ENCODE measurements around the gene NEO1.

The NEO1 gene

DNA sequence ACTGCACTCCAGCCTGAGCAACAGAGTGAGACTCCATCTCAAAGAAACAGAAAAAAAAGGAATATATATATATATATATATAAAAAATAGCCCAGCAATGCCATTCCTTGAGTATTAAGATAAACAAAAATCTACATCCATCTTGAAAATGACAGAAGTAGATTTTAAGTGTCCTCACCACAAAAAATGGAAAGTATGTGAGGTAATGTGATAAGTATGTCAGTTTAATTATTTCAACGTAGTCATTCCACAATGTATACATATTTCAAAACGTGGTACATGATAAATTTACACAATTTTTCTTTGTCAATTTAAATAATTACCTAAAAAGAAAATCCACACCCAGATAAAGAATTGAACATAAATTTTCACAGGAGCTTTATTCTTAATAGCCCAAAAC lies 261.6 kb downstream of the NEO1 start:
- DNase-seq (ENCODE audit: low spot score), result no peak

DNA sequence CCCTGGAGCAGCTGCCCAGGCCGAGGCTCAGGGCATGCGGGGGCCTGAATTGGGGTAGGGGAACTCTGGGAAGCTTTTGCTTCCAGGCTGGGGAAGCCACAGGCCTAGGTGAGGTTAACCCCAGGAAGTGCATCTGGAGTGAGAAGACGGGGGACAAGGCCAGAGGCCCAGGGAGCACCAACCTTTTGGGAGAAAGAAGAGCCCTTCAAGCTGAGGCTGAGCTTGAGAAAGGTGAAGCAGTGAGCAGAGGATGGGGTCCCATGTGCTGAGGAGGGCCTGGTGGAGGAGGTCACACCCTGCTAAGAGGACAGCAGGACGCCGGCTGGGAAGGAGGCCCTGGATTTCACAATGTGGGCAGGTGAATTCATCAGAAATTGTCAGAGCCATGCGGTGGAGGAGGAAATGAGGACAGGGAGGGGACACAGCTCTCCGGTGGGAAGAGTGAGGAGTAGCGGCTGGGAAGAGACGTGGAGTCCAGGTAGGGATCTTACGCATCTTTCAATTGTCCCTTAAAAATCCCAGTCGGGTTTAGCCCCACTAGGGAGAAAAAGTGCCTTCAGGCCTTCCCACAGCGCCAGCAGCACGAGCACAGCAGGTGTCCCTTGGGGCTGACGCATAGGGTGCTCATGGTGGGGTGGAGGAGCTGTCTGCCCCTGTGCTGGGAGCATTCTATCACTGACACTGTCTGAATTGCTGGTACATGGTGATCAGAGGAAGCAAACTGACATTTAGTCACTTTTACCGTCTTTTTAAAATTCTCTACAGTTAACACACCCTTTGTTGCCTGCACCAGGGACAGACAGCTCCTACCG lies 265.6 kb downstream of the NEO1 start:
- DNase-seq (ENCODE audit: low spot score), result no peak

DNA sequence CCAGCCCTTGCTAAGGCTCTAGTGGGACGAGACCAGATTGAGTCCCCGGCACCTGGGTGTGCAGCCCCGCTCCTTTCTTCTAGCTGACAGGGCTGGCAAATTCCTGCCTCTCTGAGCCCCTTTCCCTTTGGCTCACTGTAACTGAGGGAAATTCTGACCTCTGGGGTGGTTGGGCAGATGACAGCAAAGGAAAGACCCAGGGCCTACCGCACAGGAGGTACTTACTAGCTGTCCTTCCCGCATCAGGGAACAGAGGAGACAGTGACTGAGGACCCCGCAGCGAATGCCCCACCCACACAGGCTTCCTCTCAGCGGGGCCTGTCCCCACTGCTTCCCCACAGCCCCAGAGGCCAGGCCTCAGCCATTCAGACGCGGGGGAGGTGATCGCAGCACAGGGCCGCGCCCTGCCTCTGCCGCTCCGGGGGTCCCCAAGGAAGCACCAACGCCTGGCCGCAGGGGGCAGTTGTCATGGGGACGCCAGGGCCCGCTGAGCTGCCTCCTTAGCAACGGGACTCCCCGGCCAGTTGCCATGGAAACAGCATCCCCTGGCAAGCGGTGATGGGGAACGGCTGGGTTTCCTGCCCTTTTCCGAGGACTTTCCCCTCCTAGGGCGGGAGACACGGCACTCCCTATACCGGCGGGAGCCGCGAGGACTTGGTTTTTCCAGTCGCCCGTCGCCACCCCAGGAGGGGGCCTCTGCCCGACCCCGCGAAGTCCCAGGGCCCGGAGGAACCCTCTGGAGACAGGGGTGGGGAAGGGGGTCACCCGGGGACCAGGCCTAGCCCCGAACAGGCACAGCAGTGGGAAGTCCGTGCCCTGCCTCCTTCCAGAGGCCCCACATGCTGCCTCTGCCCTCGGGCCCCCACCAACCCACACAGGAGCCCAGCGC lies 266.4 kb downstream of the NEO1 start:
- no peak for DNase-seq (ENCODE audit: low spot score)

DNA sequence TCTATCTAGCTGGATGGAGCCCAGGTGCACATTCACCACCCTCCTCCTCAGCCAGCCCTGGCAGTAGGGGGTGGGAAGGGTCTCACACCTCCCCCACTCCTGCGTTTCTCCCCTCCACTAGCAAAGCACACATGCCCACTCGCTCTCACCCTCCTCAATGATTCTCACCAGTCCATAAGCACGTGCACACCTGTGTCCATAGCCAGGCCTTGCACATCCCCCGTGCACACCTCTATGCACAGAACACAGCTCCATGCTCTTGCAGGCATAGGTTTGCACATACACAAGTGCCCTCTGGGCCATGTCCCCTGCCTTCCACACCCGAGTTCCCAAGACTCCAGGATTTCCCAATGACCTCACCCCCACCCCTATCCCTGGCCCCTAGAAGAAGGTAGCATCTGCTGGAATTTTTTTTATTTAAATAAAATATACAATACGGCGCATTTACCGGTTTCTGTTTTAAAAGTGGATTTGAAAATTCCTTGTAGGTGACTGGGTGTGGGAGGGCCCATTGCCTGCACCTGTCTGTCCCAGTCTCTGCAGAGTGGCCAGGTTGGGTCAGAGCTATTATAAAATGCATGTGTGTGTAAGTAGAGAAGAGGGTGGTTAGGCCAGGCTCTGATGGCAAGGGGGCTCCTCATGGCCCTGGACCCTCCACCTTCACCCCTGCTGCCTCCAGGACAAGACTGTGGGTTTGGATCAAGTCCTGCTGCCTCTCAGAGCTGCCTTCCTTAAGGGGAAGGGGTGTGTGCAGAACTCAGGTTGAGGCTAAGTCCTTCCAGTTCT lies 267.4 kb downstream of the NEO1 start:
- no peak for DNase-seq (ENCODE audit: low spot score)

DNA sequence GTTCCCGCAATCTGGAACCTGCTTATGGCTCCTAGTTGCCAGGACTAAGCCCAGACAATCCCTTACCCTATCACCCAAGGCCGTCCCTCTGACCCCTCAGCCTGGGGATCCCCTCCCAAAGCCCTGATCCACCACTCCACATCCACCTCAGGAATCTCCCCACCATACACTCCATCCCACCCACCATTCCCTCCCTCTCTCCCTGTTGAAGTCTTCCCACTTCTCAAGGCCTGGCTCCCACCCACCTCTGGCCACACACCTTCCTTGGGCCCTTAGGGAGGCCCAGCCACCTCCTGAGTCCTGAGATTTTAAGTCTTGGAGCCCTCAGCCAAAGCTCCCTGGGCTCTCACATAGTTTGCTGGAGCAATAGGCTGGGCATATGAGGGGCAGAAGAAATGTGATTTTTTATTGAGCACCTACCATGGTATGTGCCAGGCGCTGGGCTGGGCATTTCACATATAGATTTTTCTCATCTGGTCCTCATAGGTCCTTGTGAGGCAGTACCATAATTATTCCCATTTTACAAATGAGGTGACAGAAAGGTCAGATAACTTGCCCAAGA lies 268.4 kb downstream of the NEO1 start:
- DNase-seq (ENCODE audit: low spot score), result no peak

DNA sequence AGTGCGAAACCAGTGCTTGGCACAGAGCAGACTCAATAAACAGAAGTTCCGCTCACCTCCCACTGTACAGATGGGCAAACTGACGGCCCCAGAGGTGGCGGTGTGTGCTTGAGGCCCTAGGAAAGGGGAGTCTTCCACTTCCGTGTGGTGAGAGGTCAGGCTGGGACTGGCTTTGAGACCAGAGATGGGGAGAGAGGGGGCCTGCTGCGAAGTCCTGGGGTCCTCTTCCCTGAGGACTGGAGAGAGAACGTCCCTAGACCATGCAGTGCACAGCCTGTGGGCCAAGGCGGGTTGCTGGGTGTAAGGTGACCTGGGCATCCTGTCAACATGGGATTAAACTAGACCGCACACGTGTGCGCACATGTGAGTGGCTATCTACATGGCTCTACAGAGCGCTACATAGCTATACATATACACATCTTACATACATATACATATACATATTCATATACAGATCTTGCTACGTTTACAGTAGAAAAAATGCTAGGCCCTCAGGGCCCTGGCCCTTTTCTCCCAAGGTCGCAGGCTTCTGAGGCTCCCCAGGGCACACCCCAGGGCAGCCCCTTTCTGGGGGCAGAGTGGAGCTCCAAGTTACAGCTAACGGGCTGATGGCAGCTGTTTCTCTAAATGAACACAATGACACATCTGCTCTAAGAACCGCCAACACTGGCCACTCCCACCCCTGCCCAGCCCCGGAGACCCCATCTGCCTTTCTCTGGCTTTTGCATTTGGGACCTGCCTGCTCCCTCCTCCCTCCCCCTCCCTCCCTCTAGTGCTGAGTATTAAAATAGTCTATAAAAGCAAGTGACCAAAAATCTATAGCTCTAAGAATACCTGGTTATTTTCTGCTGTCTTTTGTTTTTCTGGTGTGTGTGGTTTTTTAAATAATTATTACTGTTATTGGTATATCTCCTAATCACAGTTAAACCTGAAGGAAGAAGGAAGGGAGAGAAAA lies 269.5 kb downstream of the NEO1 start:
- DNase-seq (ENCODE audit: low spot score), result no peak

DNA sequence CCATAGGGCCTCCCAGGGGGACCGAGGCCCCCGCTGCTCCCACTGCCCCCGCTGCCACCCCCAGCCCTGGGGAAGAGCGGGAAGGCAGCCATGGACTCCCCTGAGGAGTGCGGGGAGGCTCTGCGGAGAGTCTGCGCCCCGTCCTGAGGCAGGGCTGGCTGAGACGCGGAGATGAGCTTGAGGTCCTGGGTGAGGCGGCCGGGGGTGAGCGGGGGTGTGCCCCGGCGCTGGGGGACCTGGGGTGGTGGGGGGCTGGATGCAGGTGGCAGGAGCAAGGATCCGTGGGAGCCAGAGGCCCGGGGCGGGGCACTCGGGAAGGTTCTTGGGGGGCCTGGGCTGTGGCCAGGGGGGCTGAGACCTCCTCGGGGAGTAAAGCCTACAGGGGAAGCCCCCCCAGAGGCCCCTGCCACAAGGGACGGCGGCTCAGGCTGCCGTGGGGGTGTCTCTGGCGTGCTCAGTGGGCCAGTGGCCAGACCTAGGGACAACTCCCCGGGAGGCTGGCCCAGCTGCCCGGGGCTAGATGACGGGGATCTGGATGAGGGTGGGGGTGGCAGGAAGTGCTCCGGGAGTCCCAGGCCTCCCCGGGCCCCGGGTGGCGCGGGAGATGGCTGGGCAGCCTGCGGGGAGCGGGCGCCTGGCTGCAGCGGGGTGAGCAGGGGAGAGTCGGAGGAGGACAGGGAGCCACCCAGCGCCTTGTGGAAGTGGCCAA lies 270.6 kb downstream of the NEO1 start:
- DNase-seq (ENCODE audit: low spot score), result no peak

DNA sequence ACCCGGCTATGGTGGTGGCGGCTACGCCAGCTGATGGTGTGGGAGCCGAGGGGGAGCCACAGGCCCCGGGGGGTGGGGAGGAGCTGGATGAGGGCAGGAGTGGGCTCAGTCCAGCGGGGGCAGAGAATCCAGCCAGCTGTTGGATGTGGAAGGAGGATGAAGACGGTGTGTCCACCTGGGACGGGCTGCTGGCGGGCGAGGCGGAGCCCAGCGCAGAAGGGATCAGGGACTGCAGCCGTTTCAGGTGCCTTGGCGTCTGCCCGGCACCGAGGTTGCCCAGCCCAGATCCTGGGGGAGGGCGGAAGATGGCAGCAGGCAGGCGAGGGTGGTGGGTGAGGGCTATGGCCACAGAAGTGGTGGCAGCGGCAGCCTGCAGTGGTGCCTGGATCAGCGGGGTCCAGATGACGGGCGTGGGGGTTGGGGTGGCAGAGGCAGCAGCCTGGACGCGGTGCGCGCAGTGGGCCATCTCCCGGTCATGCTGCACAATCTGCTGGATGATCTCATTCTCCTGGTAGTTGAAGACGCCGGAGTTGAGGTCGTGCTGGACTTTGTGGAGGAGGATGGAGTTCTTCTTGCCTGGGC lies 271.2 kb downstream of the NEO1 start:
- DNase-seq (ENCODE audit: low spot score), result no peak

DNA sequence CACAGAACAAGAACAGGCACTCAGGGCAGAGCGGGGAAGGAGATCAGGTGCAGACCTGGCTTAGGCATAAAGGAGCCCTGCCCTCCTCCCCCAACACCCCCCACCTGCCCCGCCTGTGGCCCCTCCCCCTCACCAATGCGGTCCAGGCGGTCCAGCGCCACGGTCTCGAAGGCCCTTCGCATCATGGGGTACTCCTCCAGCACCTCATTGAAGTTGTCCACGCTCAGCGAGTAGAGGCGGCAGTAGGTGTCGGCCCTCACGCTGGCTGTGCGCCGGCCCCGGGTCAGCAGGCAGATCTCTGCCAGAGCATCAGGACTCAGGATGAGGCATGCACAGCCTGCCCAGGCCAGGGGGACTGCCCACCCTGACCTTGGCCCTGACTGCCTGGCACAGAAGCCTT lies 271.7 kb downstream of the NEO1 start:
- DNase-seq (ENCODE audit: low spot score), result no peak

DNA sequence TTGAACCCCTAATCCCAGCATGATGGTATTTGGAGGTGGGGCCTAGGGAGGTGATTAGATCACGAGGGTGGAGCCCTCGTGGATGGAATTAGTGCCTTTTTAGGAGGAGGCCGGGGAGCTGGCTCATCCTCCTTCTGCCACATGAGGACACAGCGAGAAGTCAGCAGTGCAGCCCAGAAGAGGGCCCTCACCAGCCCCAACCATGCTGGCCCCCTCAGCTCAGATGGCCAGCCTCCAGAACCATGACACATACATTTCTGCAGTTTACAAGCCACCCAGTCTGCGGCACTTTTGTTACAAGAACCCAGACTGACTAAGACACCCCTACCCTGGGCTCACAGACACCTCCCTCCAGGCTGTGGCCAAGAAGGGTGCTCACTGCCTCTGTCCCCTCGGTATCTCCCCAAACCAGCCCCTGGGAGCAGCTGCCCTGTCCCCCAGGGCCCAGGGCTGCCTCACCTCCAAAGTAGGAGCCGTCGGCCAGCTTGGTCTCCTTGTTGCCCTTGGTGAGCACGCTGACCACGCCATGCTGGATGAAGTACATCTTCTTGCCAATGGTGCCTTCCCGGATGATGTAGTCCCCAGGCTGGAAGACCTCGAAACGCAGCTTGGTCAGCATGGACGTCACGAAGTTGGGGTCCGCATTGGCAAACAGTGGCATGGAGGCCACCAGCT lies 272.4 kb downstream of the NEO1 start:
- no peak for DNase-seq (ENCODE audit: low spot score)

DNA sequence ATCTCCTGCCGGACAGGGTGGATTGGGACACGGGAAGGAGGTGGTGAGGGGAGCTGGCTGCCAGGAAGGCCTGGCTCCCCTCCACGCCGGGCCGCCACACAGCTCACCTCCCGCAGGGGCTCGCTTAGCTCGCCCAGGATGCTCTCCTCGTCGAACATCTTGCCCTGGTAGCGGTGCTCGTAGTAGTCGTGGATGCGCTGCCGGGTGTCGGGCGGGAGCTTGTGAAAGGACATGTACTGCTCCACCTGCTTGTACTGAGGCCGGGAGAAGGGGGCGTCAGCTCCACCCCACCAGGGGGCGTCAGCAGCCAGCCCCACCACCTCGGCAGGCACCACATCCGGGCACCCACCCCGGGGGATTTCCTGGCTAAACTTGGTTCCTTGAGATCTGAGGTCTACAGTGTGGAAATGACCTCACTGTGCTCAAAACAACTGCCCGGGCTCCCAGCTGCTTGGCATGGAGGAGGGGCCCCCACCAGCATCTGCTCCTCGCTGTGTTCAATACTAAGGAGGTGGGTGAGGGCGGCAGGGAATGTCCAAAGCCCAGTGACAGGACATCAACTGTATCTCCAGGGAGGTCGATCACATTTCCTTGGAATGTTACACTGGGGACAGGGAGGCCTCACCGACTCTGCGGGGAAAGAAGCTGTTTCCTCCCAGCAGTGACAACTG lies 273.1 kb downstream of the NEO1 start:
- DNase-seq (ENCODE audit: low spot score), result no peak

DNA sequence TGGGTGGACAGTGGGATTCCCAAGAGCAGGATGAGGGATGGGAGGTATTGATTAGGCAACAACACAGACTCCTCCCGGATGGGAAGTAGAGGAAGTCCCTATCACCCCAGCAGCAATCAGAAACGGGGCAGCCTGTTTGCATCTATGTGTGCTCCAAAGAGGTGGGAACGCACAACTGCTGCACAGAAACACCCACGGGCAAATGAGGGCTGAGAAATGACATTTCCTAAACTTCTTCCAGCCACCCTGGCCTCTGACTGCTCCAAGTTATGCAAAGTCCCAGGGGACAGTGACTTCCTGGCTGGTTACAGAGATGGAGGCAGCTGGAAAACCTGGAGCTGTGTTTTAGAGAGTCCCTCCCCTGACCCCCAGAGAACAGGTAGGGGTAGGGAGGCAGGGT lies 273.9 kb downstream of the NEO1 start:
- no peak for DNase-seq (ENCODE audit: low spot score)

DNA sequence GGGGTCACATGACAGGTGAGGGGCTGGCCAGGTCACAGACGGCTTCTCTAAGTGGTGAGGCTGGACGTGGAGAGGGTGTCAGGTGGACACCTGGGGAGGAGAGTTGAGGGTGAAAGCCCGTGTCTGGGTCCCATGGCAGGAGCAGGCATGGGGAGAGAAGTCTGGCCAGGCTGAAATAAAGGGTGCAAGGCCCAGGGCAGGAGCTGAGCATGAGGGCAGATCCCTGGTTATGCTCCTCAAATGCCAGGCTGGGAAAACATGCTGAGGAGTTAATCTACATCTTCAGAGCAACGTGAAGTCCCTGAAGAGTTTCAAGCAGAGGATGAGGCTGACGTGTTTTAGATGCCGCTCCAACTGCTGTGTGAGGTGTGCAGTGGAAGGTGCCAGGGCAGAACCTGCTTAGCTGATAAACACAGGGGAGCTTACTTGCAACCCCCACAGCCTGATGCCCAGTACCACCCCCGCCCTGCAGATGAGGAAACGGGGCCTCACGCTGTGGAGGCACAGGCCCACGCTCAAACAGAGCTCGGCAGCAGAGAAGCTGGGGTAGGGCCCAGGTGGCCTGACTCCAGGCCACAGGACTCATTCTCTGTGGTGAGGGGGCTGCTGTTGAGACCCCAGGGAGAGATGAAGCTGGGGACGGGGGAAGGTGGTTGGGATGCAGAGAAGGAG lies 276.0 kb downstream of the NEO1 start:
- DNase-seq (ENCODE audit: low spot score), result no peak

DNA sequence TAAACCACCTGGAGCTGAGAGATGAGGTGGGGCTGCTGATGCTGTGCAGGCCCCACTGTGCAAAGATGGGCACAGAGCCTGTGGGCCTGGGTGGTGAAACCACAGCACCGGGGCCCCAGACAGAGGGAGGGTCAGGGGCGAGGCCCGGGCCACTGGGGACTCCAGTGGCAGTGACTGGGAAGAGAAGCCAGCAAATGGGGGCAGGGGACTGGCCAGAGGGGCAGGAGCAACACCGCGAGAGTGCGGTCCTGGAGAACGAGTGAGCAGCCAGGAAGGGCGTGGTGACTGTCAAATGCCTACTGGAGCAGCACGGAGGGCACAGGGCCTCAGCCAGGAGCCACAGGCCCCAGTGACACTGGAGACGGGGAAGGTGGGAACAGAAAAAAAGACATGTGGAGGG lies 276.7 kb downstream of the NEO1 start:
- no peak for DNase-seq (ENCODE audit: low spot score)

DNA sequence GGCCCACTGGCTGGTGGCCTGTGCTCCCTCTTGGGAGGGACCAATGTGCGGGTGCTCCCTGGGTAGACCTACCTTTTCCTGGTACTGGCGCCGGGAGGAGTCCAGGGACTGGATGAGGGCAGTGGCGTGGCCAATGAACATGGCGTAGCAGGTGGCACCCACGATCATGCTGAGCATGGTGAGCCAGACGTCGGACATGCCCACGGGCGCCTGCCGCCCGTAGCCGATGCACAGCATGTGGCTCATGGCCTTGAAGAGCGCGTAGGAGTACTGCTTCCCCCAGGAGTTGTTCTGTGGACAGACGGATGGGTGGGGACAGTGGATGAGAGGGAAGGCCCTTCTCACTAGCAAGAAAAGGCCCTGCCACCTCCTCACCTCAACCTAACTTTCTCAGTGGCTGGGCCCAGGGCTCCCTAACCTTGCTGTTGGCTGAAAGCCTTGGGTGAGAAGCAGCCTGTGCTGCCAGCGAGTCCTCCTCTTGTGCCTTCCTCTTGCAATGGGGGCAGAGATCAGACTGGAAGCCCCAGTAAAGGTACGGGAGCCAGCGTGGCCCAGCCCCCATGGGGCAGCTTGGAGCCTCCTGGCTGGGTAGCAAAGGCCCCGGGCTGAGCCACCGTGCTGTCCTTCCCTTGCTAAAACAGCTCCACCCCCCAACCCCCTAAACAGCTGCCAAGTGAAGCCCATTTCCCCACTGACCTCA lies 277.4 kb downstream of the NEO1 start:
- DNase-seq (ENCODE audit: low spot score), result no peak

DNA sequence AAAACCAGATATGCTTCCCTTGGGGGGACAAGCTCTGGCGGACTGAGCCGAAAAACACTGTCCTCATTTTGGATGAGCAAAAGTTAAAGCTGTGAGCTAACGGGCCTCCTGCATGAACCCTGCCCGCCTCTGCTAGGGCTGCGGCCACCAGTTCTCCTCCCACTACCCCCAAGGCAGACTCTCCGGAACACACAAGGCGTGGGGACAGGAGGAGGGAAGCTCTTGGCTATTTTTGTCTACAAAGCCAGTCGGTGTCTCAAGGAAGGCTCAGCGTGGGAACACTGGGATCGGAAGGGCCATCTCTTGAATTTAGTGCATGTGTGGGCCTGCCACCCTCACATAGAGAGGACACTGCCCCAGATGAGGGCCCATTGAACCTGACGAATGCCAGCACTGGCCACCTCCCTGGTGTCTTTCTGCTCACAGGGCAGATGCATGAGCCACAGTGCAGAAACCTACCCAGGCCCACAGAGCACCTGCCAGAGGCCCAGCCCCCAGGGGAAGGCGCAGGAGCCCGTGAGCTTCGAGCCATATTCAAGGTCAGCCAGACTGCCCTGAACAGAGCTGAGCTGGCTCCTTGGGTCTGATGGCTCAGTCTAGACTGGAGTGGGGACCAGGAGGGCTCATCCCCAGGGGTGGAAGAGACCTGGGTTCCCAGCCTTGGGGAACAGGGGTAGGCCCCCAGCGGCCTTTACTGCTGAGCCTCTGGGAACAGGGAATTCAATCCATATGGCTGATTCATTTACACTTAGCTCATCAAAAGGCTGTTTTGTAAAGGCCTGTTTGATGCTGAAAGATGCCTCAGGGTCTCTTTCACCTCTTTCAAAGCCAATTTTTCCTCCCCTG lies 278.2 kb downstream of the NEO1 start:
- no peak for DNase-seq (ENCODE audit: low spot score)

DNA sequence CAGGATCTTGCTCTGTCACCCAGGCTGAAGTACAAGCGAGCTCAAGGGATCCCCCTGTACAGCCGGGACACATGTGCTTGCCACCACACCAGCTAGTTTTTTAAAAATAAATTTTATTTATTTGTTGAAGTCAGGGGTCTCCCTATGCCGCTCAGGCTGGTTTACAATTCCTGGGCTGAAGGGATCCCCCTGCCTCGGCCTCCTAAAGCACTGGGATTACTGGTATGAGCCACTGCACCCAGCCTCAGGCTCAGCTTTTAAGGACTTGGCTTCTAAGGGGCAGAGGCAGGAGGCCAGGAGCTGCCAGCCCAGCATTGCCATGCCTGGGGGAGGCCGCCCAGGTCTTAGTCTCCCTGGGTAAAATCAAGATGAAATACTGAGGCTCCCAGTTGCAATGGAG lies 279.2 kb downstream of the NEO1 start:
- DNase-seq (ENCODE audit: low spot score), result no peak
